Measurements from ENCODE around the gene PARN.
"Not testable (repeated sequence)": the region's sequence is repeated elsewhere in the genome, so short reads cannot be mapped to it uniquely, and the experiment has no call there.

PARN gene

DNA sequence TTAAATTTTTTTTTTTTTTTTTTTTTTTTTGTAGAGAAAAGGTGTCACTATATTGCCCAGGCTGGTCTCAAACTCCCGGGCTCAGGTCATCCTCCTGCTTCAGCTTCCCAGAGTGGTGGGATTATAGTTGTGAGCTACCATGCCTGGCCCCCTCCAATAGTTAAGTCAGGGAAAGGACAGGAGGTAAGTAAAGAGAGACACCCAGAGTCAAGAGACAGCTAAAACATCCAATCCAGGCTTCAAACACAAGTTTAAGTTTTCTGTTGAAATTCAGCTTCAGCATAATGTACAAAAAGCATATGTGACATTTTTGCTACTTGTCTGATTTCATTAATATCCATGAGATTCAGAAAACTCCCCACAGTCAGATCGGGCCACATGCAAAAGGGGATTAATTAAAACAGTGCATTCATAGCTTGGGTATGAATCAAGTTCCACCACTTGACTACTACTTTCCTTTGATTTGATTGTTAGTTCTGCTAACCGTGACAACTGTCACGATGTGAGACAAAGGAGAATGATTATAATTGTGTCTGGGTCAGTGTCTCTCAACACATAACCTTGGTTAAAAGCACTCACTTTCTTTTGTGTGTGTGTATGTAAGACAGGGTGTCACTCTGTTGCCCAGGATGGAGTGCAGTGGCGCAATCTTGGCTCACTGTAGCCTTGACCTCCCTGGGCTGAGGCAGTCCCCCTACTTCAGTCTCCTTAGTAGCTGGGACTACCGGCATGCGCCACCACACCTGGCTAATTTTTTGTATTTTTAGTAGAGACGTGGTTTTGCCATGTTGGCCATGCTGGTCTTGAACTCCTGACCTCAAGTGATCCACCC is 184.9 kb downstream of the PARN start:
- DNase-seq (ENCODE audit: low read depth), result no peak
- TF ChIP-seq, protein P1, sequence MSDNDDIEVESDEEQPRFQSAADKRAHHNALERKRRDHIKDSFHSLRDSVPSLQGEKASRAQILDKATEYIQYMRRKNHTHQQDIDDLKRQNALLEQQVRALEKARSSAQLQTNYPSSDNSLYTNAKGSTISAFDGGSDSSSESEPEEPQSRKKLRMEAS (IDR thresholded peaks at IDR 0.05; ENCODE audit: low read depth, low read length), result no peak
- TF ChIP-seq MYC (IDR thresholded peaks at IDR 0.05; ENCODE audit: low read depth, low read length) (no peak), POLR2A (IDR thresholded peaks at IDR 0.05; ENCODE audit: extremely low read depth, insufficient read length) (no peak)
- TF ChIP-seq, protein P2, sequence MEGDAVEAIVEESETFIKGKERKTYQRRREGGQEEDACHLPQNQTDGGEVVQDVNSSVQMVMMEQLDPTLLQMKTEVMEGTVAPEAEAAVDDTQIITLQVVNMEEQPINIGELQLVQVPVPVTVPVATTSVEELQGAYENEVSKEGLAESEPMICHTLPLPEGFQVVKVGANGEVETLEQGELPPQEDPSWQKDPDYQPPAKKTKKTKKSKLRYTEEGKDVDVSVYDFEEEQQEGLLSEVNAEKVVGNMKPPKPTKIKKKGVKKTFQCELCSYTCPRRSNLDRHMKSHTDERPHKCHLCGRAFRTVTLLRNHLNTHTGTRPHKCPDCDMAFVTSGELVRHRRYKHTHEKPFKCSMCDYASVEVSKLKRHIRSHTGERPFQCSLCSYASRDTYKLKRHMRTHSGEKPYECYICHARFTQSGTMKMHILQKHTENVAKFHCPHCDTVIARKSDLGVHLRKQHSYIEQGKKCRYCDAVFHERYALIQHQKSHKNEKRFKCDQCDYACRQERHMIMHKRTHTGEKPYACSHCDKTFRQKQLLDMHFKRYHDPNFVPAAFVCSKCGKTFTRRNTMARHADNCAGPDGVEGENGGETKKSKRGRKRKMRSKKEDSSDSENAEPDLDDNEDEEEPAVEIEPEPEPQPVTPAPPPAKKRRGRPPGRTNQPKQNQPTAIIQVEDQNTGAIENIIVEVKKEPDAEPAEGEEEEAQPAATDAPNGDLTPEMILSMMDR (IDR thresholded peaks at IDR 0.05; ENCODE audit: low read depth, low read length), result no peak
- no peak overlapping the region for H3K4me3 ChIP-seq (ENCODE audit: low read depth, low read length)

DNA sequence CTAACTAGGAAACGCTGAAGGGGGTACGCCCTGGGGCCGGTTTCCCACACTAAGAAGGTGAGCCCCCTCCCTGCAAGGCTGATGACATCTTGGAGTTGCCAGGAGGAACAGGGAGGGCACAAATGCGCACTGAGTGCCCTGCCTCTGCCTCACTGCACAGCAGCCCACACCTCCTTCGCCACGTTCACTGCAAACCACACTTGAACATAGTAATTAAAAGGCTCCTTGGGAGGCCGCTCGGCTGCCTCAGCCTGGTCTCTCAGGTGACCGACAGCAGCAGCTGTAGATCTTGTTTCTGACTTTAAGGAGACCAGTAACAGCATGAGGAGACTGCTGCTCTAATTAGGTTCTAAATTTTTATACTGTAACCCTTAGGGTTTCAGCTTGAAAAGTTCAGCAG is 188.5 kb downstream of the PARN start:
- not testable (repeated sequence) for H3K4me3 ChIP-seq (ENCODE audit: low read depth, low read length); DNase-seq (ENCODE audit: low read depth)

DNA sequence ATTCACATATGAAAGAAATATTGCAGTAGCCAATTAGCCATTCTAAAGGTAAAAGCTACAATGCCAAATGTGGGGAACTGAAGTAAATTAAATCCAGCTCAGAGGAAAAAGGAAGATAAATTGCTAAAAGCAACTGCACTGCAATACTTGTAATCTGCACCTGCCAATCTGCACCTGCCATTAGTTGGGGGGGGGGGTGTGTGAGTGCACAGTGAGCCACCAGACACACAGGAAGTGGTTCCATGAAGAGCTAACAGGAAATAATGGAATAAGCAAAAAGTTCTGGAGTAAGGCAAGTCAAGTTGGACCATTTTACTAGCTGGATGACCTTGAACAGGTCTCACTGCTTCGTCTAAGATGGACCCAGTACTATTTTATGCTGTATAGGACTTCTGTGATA is 191.8 kb downstream of the PARN start:
- TF ChIP-seq, protein P2 (IDR thresholded peaks at IDR 0.05; ENCODE audit: low read depth, low read length), result no peak
- TF ChIP-seq, protein P1 (IDR thresholded peaks at IDR 0.05; ENCODE audit: low read depth, low read length), result no peak
- TF ChIP-seq POLR2A (IDR thresholded peaks at IDR 0.05; ENCODE audit: extremely low read depth, insufficient read length) (no peak), MYC (IDR thresholded peaks at IDR 0.05; ENCODE audit: low read depth, low read length) (no peak)
- DNase-seq (ENCODE audit: low read depth), result no peak
- no peak overlapping the region for H3K4me3 ChIP-seq (ENCODE audit: low read depth, low read length)

DNA sequence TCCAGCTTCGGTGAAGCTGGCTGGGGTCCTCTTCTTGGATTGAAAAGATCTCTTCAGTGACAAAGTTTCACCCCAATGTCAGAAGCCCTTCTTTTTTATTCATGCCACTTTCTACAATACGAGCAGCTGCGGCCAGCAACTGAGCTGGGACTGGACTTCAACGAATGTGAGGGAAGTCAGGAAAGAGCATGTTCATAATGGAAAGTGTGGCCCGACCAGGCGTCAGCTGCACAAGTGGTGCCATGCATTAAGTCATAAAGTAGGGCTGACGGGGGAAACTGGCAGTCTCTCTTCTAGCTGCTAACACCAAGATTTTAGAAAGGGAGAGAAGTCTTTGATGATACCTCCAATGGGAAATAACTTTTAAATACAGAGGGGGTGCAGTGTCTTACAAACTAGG is 192.6 kb downstream of the PARN start:
- no peak for TF ChIP-seq POLR2A (IDR thresholded peaks at IDR 0.05; ENCODE audit: extremely low read depth, insufficient read length)
- TF ChIP-seq, protein P1 (IDR thresholded peaks at IDR 0.05; ENCODE audit: low read depth, low read length), result no peak
- TF ChIP-seq, protein P2 (IDR thresholded peaks at IDR 0.05; ENCODE audit: low read depth, low read length), result no peak
- no peak for TF ChIP-seq MYC (IDR thresholded peaks at IDR 0.05; ENCODE audit: low read depth, low read length)
- DNase-seq (ENCODE audit: low read depth), result no peak

DNA sequence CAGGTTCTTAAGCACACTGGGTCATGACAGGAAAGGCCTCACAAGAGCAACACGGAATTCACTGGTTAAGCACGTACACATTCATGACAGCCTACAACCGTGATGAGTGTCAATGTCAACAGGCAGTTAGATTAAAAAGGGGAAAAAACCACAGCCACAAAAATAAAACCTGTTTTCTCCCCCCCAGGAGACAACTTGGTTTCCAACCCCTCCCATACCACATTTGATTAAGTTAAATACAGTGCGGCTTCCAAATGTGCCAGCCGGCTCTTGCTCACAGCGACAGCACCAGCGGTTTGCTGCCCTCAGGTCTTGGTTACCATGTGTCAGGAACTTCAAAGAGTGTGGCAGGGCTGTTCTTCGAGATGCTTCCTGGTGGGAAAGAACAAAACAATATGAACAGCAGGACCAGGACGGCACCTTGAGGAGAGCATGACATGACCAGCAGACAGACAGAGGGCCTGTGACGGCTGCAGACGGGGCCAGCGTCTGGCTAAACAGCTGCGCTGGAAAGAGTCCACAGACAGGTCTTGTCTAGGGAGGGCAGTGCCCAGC is 193.6 kb downstream of the PARN start:
- DNase-seq (ENCODE audit: low read depth), result no peak
- TF ChIP-seq, protein P1 (IDR thresholded peaks at IDR 0.05; ENCODE audit: low read depth, low read length), result no peak
- TF ChIP-seq MYC (IDR thresholded peaks at IDR 0.05; ENCODE audit: low read depth, low read length) (no peak), POLR2A (IDR thresholded peaks at IDR 0.05; ENCODE audit: extremely low read depth, insufficient read length) (no peak)
- TF ChIP-seq, protein P2 (IDR thresholded peaks at IDR 0.05; ENCODE audit: low read depth, low read length), result no peak
- no peak overlapping the region for H3K4me3 ChIP-seq (ENCODE audit: low read depth, low read length)

More for the DNA sequence above, 192.6 kb downstream of the PARN start:
- H3K4me3 ChIP-seq (ENCODE audit: low read depth, low read length), result no peak overlapping the region

DNA sequence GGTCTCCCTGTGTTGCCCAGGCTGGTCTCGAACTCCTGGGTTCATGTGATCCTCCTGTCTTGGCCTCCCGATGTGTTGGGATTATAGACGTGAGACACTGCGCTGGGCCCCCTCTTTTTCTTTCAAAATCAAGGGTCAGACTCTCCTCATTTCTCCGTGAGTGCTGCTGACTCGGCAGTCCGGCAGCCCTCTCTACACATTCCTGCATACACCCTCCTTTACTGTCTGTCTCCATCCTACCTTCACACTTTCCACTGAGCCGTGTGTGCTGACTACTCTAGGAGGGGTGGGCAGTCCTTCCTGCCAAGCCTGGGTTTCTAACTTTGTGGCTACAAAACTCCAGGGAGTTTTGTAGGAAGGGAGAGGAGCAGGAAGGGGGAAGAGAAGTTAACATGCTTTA is 195.2 kb downstream of the PARN start:
- DNase-seq (ENCODE audit: low read depth), result no peak

DNA sequence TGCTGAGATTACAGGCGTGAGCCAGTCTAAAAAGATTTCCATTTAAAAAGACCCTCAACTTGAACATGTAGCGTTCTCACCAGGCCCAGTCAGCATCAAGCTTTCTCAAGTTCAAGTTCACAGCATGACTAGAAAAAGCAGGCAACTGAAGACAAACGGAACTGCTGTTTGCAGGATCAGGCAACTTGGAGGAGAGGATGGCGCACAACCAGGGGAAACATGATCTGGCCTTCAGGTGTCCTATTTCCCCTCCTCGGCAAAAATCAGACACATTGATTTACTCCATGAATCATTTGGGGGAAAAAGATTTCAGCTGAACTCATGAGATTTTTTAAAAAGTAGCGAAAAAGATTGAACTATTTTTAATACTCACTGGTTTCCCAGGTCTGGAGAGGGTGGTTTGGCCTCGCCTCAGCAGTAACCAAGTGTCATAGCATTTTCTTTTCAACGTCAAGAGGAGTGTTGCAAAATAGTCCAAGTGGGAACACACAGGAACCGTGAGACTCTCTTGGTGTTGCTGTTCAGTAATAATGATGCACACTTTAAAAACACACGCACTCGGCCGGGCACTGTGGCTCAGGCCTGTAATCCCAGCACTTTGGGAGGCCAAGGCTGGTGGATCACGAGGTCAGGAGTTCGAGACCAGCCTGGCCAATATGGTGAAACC is 201.0 kb downstream of the PARN start:
- not testable (repeated sequence) for DNase-seq (ENCODE audit: low read depth)

More for the DNA sequence above, 195.2 kb downstream of the PARN start:
- TF ChIP-seq MYC (IDR thresholded peaks at IDR 0.05; ENCODE audit: low read depth, low read length), result no peak
- no peak for TF ChIP-seq POLR2A (IDR thresholded peaks at IDR 0.05; ENCODE audit: extremely low read depth, insufficient read length)
- TF ChIP-seq, protein P1 (IDR thresholded peaks at IDR 0.05; ENCODE audit: low read depth, low read length), result no peak
- TF ChIP-seq, protein P2 (IDR thresholded peaks at IDR 0.05; ENCODE audit: low read depth, low read length), result no peak
- H3K4me3 ChIP-seq (ENCODE audit: low read depth, low read length), result no peak overlapping the region

More for the DNA sequence above, 201.0 kb downstream of the PARN start:
- H3K4me3 ChIP-seq (ENCODE audit: low read depth, low read length), result not testable (repeated sequence)
